Femur (tissue), 1 donor: Measurements from ENCODE around the gene PARM1.

ENCODE experiments used
- DNase-seq: peaks from one replicate; pipeline ENCODE4 v3.0.0-alpha.2; 2017

The PARM1 gene

GRCh38 chr4:74942918-74943253 lies 10.0 kb downstream of the PARM1 start:
- DNase-seq: no peak

GRCh38 chr4:74944354-74944793 lies 11.5 kb downstream of the PARM1 start:
- DNase-seq: no peak

GRCh38 chr4:74946196-74946595 lies 13.3 kb downstream of the PARM1 start:
- DNase-seq: no peak

GRCh38 chr4:74947798-74948197 lies 14.9 kb downstream of the PARM1 start:
- no peak for DNase-seq

GRCh38 chr4:74948236-74948635 lies 15.3 kb downstream of the PARM1 start:
- DNase-seq: no peak

GRCh38 chr4:74950200-74950599 lies 17.3 kb downstream of the PARM1 start:
- no peak for DNase-seq

- DNase-seq: no peak
Measured at GRCh38 chr4:74950882-74951281, 18.0 kb downstream of the PARM1 start.

GRCh38 chr4:74953647-74954046 lies 20.7 kb downstream of the PARM1 start:
- DNase-seq: no peak

- no peak for DNase-seq
Measured at GRCh38 chr4:74958881-74959280, 26.0 kb downstream of the PARM1 start.

- no peak for DNase-seq
Measured at GRCh38 chr4:74961230-74961629, 28.3 kb downstream of the PARM1 start.

- DNase-seq: no peak
Measured at GRCh38 chr4:74962584-74962983, 29.7 kb downstream of the PARM1 start.

GRCh38 chr4:74964311-74964710 lies 31.4 kb downstream of the PARM1 start:
- DNase-seq: no peak

- no peak for DNase-seq
Measured at GRCh38 chr4:74967324-74967723, 34.4 kb downstream of the PARM1 start.

GRCh38 chr4:74968456-74969164 lies 35.7 kb downstream of the PARM1 start:
- no peak for DNase-seq

- DNase-seq: peak; percentile 37
Measured at GRCh38 chr4:74969507-74970474, 36.9 kb downstream of the PARM1 start.

GRCh38 chr4:74970577-74970976 lies 37.7 kb downstream of the PARM1 start:
- no peak for DNase-seq

GRCh38 chr4:74971862-74972261 lies 38.9 kb downstream of the PARM1 start:
- no peak for DNase-seq

GRCh38 chr4:74975082-74975481 lies 42.2 kb downstream of the PARM1 start:
- DNase-seq: no peak

GRCh38 chr4:74975848-74976824 lies 43.2 kb downstream of the PARM1 start:
- no peak for DNase-seq

GRCh38 chr4:74982546-74983252 lies 49.8 kb downstream of the PARM1 start:
- no peak for DNase-seq

GRCh38 chr4:74983253-74983635 lies 50.3 kb downstream of the PARM1 start:
- DNase-seq: no peak

GRCh38 chr4:74990276-74990875 lies 57.5 kb downstream of the PARM1 start:
- peak; percentile 70 for DNase-seq
